ENCODE data around the gene IL36G.

- TF ChIP-seq CTCF (IDR thresholded peaks at IDR 0.05; ENCODE audit: low read length) = no peak
- TF ChIP-seq EZH2 (optimal IDR thresholded peaks at IDR 0.05; ENCODE audit: low read depth, low read length) = no peak
- no peak for TF ChIP-seq EZH2phosphoT487 (IDR thresholded peaks at IDR 0.05; ENCODE audit: low read length)
Observed at GRCh38 chr2:113025737-113026136, 47.9 kb downstream of the IL36G start.
